ENCODE measurements around the gene MED29.
"Not testable (repeated sequence)": the region's sequence is repeated elsewhere in the genome, so short reads cannot be mapped to it uniquely, and the experiment has no call there.

Gene MED29

DNA sequence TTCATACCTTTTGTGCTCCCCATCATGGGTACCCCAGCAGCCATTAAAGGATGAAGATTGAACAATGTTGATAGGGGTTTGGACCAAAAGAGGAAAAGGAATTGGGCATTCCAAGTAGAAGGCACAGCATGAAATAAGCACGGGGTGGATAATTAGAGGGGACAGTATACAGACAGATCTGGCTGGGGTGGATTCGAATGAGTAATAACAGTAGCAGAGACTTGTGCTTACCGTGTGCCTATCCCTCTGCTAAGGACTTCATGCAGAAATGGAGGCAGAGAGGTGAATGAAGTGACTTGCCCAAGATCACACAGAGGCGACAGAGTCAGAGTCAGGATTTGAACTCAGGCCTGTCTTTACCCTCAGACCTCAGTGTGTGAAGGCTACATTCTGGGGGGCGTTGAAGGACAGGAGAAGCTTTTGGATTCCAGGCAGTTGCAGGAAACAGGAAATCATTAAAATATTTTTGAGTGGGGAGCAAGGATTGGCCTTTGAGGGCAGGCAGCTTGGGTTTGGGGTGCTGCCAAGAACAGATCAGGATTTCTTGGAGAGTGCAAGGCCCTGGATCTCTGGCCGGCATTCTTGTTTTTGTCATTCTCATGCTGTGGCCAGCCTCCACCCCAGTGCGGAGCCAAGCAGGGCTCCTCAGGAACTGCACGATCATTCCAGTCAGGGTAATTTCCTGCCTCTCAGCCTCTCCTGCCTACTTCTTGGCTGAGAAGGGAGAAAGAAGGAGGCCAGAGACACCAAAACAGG is 19.0 kb upstream of the MED29 start:
- no peak for DNase-seq

DNA sequence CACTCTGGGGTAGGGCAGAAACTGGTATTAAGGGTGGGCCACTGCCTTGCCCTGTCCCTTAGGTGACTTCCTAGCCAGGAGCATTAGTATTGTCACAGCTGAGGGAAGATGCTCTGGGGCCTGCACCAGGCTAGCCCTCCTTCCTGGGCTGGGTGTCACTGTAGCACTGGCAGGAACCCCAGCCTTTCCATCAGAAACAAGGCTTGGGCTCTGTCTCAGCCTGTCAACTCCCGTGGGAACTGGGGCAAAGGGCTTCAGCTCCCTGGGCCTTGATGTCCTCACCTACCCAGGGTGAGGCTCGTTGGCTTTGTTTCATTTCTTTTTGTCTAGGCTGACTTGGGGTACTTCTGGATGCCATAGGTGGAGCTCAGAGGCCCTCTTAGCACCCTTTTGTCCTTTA is 18.2 kb upstream of the MED29 start:
- DNase-seq, result no peak

DNA sequence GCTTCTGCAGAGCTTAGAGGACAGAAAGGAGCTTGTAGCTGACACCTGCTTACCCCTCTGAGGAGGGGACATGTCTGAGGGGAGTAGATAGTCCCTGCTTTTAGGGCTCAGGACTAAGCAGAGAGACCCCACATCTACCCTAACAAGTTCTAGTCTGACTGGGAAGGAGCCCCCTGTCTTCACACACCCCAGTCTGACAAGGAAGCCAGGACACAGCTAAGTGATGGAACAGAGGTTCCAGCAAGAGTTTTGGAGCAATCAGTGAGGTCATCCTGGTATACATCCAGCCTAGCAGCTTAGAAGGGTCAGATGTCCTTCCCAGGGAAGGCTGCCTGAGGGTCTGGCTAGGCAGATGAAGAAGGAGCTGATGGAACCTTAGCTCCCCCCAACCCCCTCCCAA is 15.2 kb upstream of the MED29 start:
- no peak for DNase-seq

DNA sequence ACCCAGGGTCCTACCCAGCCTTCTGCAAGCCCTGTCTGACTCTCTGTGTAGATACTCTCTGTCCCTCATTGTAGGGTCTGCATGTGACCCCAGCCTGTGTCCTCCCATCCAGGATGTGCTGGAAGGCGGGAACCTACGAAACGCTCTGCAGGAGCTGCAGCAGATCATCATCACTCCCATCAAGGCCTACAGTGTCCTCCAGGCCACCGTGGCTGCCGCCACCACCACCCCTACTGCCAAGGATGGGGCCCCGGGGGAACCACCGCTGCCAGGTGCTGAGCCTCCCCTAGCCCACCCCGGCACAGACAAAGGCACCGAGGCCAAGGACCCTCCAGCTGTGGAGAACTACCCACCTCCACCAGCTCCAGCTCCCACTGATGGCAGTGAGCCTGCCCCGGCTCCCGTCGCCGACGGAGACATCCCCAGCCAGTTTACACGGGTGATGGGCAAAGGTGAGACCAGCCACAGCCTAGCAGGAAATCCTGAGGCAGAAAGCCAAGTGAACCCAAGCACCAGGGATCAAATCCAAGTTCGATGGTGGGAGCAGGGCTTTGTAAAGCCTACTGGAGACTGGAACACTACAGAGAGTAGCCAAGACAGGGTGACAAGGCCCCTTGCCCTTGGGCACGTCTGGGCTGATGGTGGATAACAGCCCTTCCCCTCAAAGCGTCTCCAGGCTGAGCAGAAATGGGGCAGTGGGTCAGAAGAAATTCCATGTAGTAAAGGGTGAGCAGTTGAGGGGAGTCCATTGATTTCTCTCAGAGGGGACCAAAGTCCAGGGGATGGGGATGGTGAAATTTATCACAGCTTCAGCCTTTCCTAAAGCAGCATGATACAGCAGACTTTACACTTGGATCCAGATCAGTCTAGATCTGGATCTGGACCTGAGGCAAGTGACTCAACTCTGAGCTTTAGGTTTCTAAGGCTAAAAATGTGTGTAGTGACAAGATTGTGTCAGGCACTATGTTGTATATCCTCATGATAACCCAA is 13.5 kb upstream of the MED29 start:
- no peak for DNase-seq

DNA sequence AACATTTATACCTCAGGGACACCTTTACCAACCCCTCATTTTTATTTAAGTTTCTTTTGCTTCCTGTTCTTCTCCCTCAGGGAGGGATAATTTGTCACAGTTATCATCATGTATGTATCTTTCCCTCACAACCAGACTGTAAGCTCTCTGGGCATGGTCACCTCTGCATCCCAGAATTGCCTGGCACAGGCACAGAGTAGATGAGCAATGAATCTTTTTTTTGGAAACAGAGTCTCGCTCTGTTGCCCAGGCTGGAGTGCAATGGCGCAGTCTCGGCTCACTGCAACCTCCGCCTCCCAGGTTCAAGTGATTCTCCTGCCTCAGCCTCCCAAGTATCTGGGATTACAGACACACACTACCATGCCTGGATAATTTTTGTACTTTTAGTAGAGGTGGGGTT is 11.8 kb upstream of the MED29 start:
- not testable (repeated sequence) for DNase-seq

DNA sequence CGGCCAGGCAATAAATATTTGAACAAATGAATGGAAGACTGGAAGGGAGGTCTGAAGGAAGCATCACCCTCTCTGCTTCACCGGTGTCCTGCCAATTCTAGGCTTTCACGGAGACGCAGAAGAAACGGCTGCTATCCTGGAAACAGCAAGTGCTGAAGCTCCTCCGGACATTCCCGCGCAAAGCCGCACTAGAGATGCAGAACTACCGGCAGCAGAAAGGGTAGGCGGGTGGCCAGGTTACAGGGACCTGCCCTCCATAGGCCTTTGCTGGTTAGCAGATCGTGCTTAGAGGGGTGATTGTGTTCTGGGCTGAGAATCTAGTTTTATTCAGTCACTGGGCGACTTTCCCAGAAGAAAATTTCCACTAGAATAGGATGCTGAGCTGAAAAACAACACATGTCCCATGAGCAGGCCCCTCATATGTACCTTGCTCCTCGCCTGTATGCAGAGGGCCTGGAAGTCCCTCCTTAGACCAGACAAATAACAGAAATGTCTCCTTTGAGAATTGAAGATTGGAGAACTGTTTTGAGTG is 11.2 kb upstream of the MED29 start:
- no peak for DNase-seq

DNA sequence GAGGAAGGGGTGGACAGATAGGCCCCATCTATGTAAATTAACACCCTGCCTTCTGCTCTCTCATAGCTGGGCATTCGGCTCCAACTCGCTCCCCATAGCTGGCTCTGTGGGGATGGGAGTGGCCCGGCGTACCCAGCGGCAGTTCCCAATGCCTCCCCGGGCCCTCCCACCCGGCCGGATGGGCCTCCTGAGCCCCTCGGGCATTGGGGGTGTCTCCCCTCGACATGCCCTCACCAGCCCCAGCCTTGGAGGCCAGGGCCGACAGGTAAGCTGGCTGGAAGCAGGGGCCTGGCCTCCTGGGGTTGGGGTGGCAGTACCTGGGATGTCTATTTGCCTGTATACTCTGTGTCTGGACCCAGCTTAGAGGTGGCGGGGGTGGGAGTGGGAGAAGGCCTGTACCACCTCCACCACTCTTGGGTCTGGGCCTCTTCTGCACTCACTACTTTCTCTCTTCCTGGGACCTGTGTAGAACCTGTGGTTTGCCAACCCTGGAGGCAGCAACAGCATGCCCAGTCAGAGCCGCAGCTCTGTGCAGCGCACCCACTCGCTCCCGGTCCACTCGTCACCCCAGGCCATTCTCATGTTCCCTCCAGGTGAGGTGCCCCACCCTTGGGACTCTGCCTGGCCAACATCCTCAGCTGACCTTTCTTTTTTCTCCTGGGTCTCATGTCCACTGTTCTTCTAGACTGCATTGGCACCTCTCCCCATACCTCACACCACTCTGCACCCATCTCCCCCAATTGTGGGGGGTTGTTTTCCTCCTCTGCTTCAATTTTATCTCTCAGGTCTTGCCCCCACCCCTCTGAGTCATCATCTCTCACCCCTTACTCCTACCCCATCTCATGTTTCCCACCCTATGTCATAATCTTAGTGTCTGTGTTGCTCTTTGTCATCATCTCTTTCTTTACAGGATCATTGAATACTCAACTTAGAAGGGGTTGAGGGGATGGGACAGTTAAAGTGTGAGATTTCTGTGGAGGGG is 10.4 kb upstream of the MED29 start:
- no peak for DNase-seq

DNA sequence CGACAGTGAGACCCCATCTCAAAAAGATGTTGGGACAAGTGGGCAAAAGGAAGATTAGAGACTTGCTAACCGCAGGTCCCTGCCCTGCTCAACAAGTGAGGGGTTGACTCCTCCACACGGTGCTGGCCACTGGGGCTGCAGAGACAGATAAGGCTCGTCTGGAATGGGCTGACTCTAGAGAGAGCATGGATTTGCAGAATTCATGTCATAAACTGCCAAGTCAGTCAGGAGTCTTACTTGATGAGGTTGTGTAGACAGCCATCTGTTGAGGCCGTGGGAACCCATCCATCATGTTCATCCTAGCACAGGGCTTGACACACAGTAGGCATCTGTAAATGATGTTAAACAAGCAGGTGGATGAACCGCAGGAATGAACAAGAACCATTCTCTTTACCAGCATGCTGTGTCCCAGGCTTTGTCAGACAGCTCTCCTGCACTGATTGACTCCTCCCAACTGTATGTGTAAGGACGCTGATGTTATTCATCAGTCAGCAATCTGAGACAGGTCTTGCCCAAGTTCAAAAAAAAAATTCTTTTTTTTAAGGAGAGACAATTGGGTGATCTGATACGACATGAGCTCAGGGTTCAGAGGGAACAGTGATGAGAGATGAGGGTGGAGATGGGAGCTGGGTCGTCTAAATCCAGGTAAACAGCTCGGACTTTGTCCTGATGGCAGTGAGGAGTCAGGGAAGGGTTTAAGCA is 9.1 kb upstream of the MED29 start:
- DNase-seq, result no peak

DNA sequence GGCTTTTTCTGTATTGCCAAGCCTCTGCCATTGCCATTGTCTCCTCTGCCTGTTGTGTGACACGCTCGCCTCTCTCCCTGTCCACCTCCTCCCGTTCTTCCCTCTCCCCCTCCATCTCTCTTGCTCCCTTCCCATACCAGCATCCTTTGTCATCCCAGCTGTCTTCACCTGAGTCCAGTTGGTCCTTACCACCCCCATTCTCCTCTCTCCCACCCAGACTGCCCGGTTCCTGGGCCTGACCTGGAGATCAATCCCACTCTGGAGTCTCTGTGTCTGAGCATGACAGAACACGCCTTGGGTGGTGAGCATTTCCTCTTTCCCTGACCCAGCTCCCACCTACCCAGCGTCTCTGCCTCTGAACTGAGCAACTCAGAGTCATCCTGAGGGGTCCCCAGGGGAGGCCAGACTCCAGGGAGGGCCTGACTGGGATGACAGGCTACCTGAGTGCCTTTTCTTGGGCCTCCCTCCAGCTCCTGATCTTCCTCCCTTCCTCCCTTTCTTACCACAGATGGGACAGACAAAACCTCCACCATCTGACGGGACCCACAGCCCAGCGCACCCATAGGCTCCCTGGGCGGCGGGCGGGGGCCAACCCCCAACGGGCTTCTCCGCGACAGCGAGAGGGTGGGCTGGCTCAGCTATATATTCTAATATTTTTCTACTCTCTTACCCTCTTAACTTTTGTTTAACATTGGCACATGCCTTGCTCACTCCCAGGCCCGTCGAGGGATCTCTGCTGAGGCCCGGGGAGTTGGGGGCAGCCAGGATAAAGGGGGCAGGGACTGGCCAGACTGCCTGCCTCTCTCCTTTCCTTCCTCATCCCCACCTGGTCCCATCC is 8.0 kb upstream of the MED29 start:
- no peak for DNase-seq

DNA sequence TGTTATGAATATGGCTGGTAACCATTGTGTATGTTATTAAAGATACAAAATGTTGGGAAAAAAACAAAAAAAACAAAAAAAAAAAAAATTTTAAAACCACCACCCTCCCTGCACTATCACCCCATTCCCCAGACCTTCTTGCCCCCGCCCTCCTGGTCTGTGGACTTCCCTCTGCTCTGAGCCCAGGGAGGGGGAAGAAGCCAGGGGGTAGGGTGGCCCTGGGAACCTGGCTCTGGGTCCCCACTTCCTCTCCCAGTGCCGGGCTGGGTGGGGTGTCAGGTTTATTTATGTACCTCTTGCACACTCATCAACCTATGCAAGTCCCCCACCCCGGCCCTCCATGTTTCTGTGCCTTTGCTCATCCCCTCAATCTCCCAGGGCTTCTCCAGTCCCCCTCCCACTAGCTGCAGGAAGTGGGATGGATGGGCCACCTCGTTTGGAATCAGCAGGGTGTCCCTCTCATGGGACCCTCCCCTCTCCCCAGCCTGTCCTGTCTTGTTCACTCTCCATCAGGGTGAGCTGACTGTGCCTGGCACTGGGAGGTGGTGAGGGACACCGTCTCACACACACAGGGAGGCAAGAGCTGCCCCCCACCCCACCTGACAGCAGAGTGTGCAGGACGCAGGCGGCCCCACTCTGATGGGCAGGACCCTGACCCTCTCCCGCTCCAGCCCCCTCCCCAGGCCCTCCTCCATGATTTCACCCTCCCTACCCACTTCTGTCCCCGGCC is 6.2 kb upstream of the MED29 start:
- DNase-seq, result no peak

DNA sequence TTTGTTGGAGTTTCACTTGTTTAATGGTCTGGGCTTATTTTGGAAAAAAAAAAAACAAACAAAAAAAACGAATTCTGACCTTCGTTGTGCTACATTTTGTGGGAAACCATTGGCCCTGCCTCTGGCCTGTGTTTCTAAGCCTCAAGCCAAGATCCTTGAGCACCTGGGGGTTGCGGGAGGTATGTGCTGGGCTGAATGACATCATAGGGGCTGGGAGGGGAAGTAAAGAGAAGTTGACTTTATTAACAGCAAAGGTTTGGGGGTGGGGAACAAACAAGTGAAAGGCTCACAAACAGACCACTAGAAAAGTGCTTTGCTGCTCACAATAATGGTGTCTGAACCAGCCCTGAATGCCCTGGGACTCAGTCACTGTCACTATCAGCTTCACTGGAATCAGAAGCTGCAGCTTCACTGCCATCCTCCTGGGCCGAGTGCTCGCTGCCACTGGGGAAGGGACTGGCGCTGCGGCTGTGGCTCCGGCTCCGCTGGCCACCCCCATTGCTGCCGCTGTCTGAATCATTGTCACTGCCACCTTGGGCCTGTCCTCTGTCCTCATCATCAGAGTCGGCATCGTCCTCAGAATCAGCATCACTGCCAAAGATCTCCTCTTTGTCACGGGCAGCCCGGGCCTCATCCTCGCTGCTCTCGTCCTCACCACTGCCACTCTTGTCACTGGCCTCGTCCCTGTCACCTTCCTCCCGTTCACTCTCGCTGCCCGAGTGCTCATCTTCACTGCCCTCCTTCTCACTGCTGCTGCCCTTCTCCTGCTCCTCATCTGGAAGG is 5.4 kb upstream of the MED29 start:
- no peak for DNase-seq

DNA sequence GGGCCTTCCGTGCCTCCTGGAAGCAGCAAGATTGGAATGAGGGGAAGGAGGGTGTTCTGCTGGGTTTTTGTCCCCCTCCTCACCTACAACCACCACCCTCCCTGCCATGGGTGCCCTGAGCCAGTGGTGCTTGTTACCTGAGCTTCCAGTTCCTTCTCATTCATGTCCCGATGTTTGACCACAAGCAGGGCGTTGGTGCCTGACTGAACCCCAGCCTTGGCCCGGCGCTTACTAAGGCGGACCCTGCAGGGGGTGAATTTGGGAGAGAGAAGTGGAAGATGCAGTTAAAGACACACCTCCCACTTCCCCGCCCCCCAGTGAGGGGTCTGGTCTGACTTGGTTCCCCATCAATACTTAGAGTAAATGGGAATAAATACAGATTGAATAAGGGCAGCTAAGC is 4.6 kb upstream of the MED29 start:
- DNase-seq, result no peak

DNA sequence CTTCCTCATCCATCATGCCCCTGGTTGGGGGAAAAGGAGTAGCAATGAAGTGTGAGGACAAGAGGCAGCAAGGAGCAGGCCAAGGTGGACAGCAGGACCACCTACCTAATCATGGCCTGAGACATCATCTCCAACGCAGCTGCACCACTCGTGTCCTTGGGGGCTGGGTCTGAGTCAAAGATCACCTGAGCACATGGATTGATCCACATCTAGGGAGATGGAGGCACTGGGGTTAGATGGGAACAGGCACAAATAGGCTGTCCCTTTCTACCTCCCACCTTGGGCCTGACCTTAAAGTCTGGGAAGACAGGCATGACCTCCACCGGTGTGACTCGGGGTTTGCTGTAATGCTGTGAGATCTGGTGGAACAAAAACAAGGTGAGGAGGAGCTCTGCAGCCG is 2.5 kb upstream of the MED29 start:
- no peak for DNase-seq

DNA sequence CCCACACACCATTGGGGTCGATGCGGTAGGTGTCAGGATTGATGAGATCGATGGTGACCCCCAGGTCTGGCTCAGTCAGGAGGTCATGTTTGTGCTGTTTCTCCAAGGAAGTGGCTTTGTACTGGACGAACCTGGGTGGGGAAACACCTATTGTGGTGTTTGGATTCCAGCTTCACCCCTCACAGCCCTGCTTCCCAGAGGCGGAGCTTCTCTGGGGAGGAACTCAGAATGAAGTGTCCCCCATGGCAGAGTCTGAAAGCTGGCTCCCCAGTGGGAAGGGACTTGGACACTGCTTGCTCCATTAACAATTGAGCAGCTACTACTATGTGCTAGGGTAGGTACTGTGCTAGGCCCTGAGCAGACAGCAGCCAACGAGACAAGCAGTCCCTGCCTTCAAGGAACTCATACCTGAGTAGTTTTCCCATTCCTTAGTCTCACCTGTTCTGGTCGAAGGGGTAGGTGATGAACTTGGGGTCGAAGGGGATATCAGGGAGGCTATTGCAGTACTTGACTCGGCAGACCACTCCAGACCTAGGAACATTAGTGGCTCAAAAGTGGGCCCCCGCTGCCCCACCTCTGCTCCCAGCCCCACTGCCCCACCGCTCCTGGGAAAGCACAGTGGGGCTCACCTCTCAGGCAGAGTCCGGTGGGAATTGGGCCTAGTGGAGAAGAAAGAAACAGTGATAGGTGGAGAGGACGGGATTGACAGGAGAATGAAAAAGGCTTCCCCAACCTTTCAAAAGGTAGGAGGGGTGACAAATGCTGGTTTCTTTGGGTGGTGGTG is 1.4 kb upstream of the MED29 start:
- DNase-seq, result no peak

DNA sequence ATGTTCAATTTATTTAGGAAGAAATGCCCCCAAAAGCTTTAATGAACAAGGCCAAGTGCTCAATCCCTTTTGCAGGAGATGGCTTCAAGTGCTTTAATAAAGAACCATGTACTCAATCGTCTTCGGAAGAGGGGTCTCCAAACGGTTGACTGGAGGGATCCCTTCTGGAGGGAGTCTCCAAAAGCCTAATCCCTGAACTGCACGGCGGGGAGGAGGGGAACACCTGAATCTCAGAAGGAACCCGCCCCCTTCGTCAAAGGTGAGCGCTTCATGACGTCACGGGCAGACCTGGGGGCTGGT is 777 bp upstream of the MED29 start:
- peak; percentile 79 for DNase-seq

DNA sequence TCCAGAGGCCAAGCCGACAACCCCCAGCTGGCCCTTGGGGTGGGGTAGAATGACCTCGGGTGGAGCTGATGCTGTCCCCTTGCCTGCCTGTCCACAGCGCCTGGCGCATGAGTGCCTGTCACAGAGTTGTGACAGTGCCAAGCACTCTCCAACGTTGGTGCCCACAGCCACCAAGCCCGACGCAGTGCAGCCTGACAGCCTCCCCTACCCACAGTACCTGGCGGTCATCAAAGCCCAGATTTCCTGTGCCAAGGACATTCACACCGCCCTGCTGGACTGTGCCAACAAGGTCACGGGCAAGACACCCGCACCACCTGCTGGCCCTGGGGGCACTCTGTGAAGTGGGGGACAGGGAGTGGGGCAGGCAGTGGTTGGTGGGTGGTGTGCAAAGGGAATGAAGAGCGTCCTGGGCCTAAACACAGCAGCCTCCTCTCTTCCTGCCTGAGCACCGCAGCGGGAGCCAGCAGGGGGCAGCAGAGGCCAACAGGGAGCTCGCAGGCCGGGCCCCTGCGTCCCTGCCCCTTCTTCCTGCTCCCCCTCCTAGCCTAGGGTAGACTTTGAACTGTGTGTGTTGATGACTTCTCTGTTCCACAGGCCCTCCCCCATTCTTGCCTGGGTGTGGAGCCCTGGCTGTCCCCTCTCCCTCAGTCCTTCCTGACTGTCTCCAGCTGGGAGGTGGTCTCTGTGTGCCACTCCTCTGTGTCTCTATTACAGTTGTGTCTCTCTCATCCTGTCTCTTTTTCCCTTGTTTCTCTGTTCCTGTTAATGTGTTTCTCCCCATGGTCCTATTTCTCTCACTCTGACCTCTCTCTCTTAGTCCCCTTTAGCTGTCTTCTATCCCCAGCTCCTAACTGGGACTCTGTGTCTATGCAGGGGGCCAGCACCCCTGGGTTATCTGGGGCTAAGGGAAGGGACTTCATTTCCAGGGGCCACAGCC is 6.5 kb downstream of the MED29 start:
- peak; percentile 95 for DNase-seq

DNA sequence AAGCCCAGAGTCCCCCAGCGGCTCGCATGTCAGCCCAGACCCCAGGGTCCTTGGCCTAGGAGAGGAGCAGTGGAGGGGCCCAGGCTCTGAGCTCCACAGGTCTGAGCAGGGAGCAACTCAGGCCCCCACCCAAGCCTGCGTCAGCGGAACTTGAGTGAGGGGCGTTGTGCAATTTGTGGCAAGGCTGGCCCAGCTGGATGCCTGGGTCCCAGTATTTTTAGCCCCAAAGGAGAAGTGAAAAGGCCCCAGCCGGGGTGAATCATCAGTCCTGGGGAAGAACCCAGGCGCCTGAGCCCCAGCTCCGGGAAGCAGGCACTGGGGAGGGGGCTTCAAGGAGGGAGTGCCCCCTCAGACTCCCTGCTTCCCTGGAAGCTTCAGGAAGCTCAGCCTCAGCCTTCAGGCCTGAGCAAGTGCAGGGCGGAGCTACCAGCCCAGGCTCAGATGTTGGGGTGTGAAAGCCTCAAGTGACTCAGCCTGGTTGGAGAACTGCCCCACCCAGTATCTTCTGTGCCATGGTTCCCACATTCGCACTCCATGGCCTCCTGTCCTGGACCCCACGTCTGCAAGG is 7.2 kb downstream of the MED29 start:
- no peak for DNase-seq

All from activated T-cell treated with anti-CD3 and anti-CD28 coated beads for 4 hours (primary cell).